Effector memory CD8-positive, alpha-beta T cell (primary cell): Measurements from ENCODE around the gene TBC1D2.

Experiments
- ATAC-seq: fragments of 150-1000 bp; cut with Tn5 transposase; replicated peaks from 2 replicates; pipeline ENCODE4 v1.10.0; 2021; ENCODE audit warnings: mild to moderate bottlenecking, moderate library complexity
- DNase-seq, 3 experiments: peaks; one replicate each; pipeline ENCODE4 v3.0.0; 2021
- H3K27ac Mint-ChIP-seq, 2 donors: one replicate each; pipeline ENCODE4 v1.8.0; 2022; ENCODE audit warnings: mild to moderate bottlenecking in 2 of 2, mixed read lengths in 2 of 2, moderate library complexity in 2 of 2
- H3K27me3 Mint-ChIP-seq, 2 donors: one replicate each; pipeline ENCODE4 v1.8.0; 2022; ENCODE audit warnings: mixed read lengths in 2 of 2
- H3K36me3 Mint-ChIP-seq: one replicate; pipeline ENCODE4 v1.8.0; 2022; ENCODE audit warnings: mild to moderate bottlenecking, moderate library complexity, mixed read lengths; ENCODE audit not compliant: insufficient read depth
- H3K4me1 Mint-ChIP-seq, 2 donors: one replicate each; pipeline ENCODE4 v1.8.0; 2022; ENCODE audit warnings: low read depth in 2 of 2, mixed read lengths in 2 of 2
- H3K4me3 Mint-ChIP-seq, 2 donors: one replicate each; pipeline ENCODE4 v1.8.0; 2022; ENCODE audit warnings: mild to moderate bottlenecking in 2 of 2, mixed read lengths in 2 of 2, moderate library complexity in 2 of 2
- H3K9me3 Mint-ChIP-seq, 2 donors: one replicate each; pipeline ENCODE4 v1.8.0; 2022; ENCODE audit warnings: mixed read lengths in 2 of 2

Gene TBC1D2

GRCh38 chr9:98195671-98196070, 59.8 kb downstream of the TBC1D2 start:
- DNase-seq (no peak), ATAC-seq (no peak)
- Mint-ChIP-seq H3K4me3 (no peak overlapping the region), H3K36me3 (peaks cover 10% of the 10 kb centered on the region), H3K9me3 (no peaks in the 10 kb centered on the region), H3K4me1 (peaks cover 8 to 14% of the 10 kb centered on the region in 2 donors), H3K27me3 (no peaks in the 10 kb centered on the region), H3K27ac (peak overlapping the region in 1 of 2 donors; percentile 29)

DNA sequence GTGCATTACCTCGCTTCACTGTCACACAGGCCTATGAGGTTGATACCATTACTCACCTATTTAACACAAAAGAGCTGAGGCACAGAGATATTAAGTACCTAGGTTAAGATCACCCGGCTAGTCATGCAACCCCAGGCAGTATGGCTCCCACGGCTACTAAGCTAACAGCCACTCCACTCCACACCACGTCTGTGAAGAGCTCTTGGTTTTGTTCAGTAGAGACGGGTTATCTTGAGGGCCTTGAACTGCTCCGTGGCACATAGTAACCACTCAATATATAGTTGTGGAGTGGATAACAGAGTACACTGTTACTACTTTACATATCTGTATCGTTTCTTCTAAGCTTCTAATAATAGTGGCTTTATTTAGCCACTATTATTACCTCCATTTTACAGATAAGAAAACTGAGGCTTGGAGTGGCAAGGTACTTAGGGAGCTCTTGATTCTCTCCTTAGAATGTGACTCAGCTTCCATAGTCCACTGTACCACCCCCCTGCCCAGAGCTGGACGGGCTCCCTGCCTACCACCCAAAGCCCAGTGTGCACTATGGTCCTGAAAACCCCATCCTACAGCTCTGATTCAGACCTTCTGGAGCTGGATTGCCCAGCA, 62.0 kb downstream of the TBC1D2 start:
- Mint-ChIP-seq H3K27me3 (no peaks in the 10 kb centered on the region), H3K27ac (peak overlapping the region; percentile 78 to 81)
- DNase-seq: no peak

GRCh38 chr9:98192503-98193335, 62.7 kb downstream of the TBC1D2 start, which contains the start of gene CORO2A:
TSS of gene CORO2A (minus strand) at chr9:98192637. CDS start at chr9:98157660, 34,977 bp downstream.
- Mint-ChIP-seq H3K4me1 (peaks cover 28 to 31% of the 10 kb centered on the region in 2 donors), H3K36me3 (peaks cover 7% of the 10 kb centered on the region), H3K9me3 (no peaks in the 10 kb centered on the region), H3K27me3 (no peaks in the 10 kb centered on the region), H3K4me3 (peak within 1 kb of the TSS; percentile 84 to 85), H3K27ac (peak within 1 kb of the TSS; percentile 79 to 81)
- ATAC-seq (peak; percentile 83), DNase-seq (peak; percentile 53 to 73 (median 71))

More for the DNA sequence above, 62.0 kb downstream of the TBC1D2 start:
- H3K4me1 Mint-ChIP-seq: peaks cover 22 to 24% of the 10 kb centered on the region in 2 donors
- peak overlapping the region; percentile 82 to 85 for H3K4me3 Mint-ChIP-seq
- H3K36me3 Mint-ChIP-seq: peaks cover 7% of the 10 kb centered on the region
- H3K9me3 Mint-ChIP-seq: no peaks in the 10 kb centered on the region
- ATAC-seq: no peak

DNA sequence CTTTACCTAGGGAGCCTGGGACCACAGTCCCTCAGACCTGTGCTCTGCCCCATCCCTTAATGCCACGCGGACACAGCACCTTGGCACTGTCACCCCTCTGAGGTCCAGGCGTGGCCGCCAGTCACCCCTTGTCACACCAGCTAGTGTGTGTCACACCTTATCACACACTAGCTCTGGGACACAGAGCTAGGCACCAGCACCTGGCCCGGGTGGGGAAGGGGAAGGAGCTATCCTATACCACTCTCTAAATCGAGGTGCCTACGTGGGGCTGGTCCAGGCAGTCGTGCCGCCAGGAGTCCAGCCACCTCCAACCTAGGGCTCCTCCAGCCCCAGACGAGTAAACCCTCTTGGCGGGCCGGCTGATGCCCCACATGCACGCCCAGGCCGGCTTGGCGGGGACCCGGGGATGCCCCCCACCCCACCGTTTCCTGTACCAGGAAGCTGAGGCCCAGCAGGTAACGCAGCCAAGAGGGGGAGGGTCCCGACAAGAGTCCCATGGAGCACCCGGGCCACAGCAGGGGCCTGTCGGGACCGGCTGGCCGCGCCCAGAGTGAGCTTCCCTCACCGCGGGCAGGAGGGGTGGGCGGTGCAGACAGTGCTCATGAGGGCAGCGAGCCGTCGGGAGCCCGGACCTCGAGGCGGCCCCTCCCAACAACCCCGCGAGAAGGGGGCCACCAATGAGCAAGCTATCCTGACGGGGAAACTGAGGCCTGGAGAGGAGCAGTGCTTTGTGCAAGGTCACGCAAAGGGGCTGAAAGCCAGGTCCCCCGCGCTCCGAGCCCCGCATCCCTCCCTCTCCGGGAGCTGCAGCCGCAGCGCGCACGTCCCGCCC, 63.6 kb downstream of the TBC1D2 start:
- Mint-ChIP-seq H3K36me3 (peaks cover 7% of the 10 kb centered on the region), H3K4me3 (peak overlapping the region; percentile 82 to 84), H3K9me3 (no peaks in the 10 kb centered on the region), H3K27ac (peak overlapping the region; percentile 62 to 79), H3K27me3 (no peaks in the 10 kb centered on the region), H3K4me1 (peaks cover 31 to 34% of the 10 kb centered on the region in 2 donors)
- ATAC-seq (peak; percentile 29), DNase-seq (peak in 2 of 3 experiments; percentile 13 to 20)

DNA sequence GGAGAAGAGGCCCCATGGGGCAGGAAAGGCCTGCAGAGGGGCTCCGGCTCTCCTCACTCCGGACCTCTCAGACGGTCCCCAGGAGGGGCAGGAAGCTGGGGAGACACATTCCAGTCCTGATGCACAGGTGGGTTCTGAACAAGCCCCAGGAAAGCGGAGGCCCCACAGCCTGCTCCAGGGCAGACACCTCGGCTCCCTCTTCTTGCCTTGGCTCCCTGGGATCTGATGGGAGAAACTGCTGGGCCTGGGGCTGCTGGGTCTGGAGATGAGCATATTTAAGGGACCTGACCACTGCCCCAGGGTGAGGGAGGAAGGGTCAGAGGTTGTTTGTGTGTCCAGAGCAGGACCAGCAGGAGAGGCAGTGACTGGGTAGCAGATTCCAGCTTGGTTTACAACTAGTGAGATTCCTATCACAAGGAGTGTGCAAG, 64.3 kb downstream of the TBC1D2 start:
- DNase-seq: no peak
- ATAC-seq: no peak
- Mint-ChIP-seq H3K9me3 (no peaks in the 10 kb centered on the region), H3K27ac (peak overlapping the region; percentile 62 to 79), H3K4me3 (peak overlapping the region; percentile 82 to 84), H3K4me1 (peaks cover 31 to 36% of the 10 kb centered on the region in 2 donors), H3K36me3 (peaks cover 7% of the 10 kb centered on the region), H3K27me3 (no peaks in the 10 kb centered on the region)

- H3K9me3 Mint-ChIP-seq: no peaks in the 10 kb centered on the region
- H3K4me1 Mint-ChIP-seq: peaks cover 33 to 37% of the 10 kb centered on the region in 2 donors
- no peaks in the 10 kb centered on the region for H3K27me3 Mint-ChIP-seq
- ATAC-seq (no peak), DNase-seq (no peak)
- peak overlapping the region; percentile 82 to 84 for H3K4me3 Mint-ChIP-seq
- H3K36me3 Mint-ChIP-seq: peaks cover 7% of the 10 kb centered on the region
- H3K27ac Mint-ChIP-seq: peak overlapping the region; percentile 62 to 79
Measured at GRCh38 chr9:98190757-98191105, 64.7 kb downstream of the TBC1D2 start.

DNA sequence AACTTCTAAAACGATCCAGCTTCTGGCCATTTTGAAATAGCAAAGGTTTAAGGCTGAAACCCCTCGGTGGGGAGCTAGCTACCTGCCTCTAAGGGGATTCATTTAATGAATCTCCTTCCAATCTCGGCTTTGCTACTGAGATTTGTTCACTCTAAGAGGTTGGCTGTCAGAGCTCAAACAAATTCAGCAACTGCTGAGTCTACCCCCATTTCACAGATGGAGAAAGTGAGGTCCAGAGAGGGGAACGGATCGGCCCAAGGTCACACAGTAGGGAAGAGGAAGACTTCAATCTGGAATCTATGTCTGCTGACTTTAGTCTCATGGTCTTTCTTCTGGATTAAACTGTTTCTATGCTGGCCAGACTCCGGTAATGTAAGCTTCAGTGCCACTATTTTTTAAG, 66.0 kb downstream of the TBC1D2 start:
- no peak for DNase-seq
- ATAC-seq: no peak
- peaks cover 40 to 44% of the 10 kb centered on the region in 2 donors for H3K4me1 Mint-ChIP-seq
- no peaks in the 10 kb centered on the region for H3K9me3 Mint-ChIP-seq
- H3K27ac Mint-ChIP-seq: peak overlapping the region; percentile 59 to 74
- H3K27me3 Mint-ChIP-seq: no peaks in the 10 kb centered on the region
- no peak overlapping the region for H3K4me3 Mint-ChIP-seq
- peaks cover 10% of the 10 kb centered on the region for H3K36me3 Mint-ChIP-seq

GRCh38 chr9:98187926-98188325, 67.5 kb downstream of the TBC1D2 start:
- DNase-seq (no peak), ATAC-seq (no peak)
- H3K4me3 Mint-ChIP-seq: no peak overlapping the region
- no peaks in the 10 kb centered on the region for H3K9me3 Mint-ChIP-seq
- no peaks in the 10 kb centered on the region for H3K27me3 Mint-ChIP-seq
- H3K27ac Mint-ChIP-seq: peak overlapping the region; percentile 15 to 74
- H3K36me3 Mint-ChIP-seq: peaks cover 10% of the 10 kb centered on the region
- H3K4me1 Mint-ChIP-seq: peaks cover 35 to 43% of the 10 kb centered on the region in 2 donors

GRCh38 chr9:98186236-98186635, 69.2 kb downstream of the TBC1D2 start:
- peaks cover 5% of the 10 kb centered on the region for H3K36me3 Mint-ChIP-seq
- H3K4me3 Mint-ChIP-seq: no peak overlapping the region
- H3K27ac Mint-ChIP-seq: no peak overlapping the region
- H3K27me3 Mint-ChIP-seq: no peaks in the 10 kb centered on the region
- DNase-seq (no peak), ATAC-seq (no peak)
- no peaks in the 10 kb centered on the region for H3K9me3 Mint-ChIP-seq
- peaks cover 38 to 51% of the 10 kb centered on the region in 2 donors for H3K4me1 Mint-ChIP-seq

GRCh38 chr9:98185611-98186171, 69.8 kb downstream of the TBC1D2 start:
- DNase-seq: no peak
- no peak for ATAC-seq
- H3K27me3 Mint-ChIP-seq: no peaks in the 10 kb centered on the region
- H3K27ac Mint-ChIP-seq: no peak overlapping the region
- H3K4me1 Mint-ChIP-seq: peaks cover 38 to 53% of the 10 kb centered on the region in 2 donors
- no peak overlapping the region for H3K4me3 Mint-ChIP-seq
- H3K36me3 Mint-ChIP-seq: peaks cover 3% of the 10 kb centered on the region
- H3K9me3 Mint-ChIP-seq: no peaks in the 10 kb centered on the region

- no peaks in the 10 kb centered on the region for H3K27me3 Mint-ChIP-seq
- peaks cover 40 to 54% of the 10 kb centered on the region in 2 donors for H3K4me1 Mint-ChIP-seq
- no peak for DNase-seq
- peaks cover 3% of the 10 kb centered on the region for H3K36me3 Mint-ChIP-seq
- no peak for ATAC-seq
- no peaks in the 10 kb centered on the region for H3K9me3 Mint-ChIP-seq
- peak overlapping the region in 1 of 2 donors; percentile 12 for H3K27ac Mint-ChIP-seq
- H3K4me3 Mint-ChIP-seq: no peak overlapping the region
Measured at GRCh38 chr9:98185021-98185567, 70.4 kb downstream of the TBC1D2 start.

GRCh38 chr9:98184326-98184725, 71.1 kb downstream of the TBC1D2 start:
- H3K9me3 Mint-ChIP-seq: no peaks in the 10 kb centered on the region
- H3K27me3 Mint-ChIP-seq: no peaks in the 10 kb centered on the region
- ATAC-seq (no peak), DNase-seq (no peak)
- peak overlapping the region in 1 of 2 donors; percentile 12 for H3K27ac Mint-ChIP-seq
- peaks cover 43 to 54% of the 10 kb centered on the region in 2 donors for H3K4me1 Mint-ChIP-seq
- H3K4me3 Mint-ChIP-seq: no peak overlapping the region
- H3K36me3 Mint-ChIP-seq: peaks cover 3% of the 10 kb centered on the region
